Testis (tissue), 2 donors: ENCODE data around the gene TTLL5.

ENCODE experiments used
- CTCF ChIP-seq, 3 experiments: fragments of 450-650 bp in 2 of 3; fragments of 200-600 bp in 1 of 3; sonication (generic) in 1 of 3; IDR thresholded peaks; one replicate each; pipeline ENCODE4 v1.5.1; 2016 to 2019; ENCODE audit warnings: antibody characterized with exemption in 3 of 3, mild to moderate bottlenecking in 2 of 3, moderate library complexity in 1 of 3
- POLR2A ChIP-seq: fragments of 450-650 bp; IDR thresholded peaks from one replicate; pipeline ENCODE4 v1.6.1; 2017; ENCODE audit warnings: antibody characterized with exemption, mild to moderate bottlenecking, moderate library complexity

- no peak for TF ChIP-seq CTCF (IDR thresholded peaks at IDR 0.05)
- no peak for TF ChIP-seq POLR2A
Observed at GRCh38 chr14:75917946-75918335, 256.9 kb downstream of the TTLL5 start.
